ENCODE data around the gene MED22.
"Not testable (repeated sequence)": the region's sequence is repeated elsewhere in the genome, so short reads cannot be mapped to it uniquely, and the experiment has no call there.

MED22 gene

DNA sequence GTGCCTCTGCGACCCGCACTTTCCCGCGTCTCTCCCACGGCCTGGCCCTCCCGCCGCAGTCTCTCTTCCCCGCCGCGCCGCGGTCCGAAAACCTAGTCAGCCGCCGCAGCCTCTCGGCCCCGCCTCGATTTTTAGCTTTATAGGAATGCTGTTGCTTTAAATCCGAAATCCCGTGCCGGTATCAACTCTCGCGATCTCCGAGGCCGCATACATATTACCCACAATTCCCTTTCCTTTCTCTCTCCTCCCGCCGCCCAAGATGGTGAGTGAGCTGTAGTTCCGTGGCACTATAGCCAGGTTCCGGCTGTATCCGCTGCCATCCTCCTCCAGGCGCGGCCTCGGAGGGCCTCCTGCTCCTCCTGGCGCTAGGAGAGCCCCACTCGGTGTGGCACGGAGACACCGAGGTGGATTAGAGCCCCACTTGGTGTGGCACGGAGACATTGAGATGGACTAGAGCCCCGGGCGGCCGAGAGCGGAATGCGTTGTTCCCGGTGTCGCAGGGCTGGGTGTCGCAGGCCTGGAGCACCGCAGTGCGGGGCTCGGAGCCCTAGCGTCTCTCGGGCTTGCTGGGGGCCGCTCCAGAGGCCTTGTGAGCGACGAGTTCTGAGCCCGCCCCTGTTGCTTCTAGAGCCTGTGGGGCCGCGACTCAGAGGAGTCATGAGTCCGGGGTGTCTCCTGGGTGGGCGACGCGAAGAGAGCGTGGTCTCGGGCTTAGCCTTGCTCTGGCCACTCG is at the start of gene MED22, which contains the start of gene RPL7A:
Gene MED22 (minus strand): TSS at position 147 of the 733 bp plus-strand sequence. CDS start 1,469 bp downstream, outside the sequence.
Gene RPL7A (plus strand): TSS at position 234 of the 733 bp plus-strand sequence. CDS start 26 bp downstream, at position 260.
- peaks cover 75 to 81% (median 78%) of the 10 kb centered on the region in 11 experiments for H3K36me3 ChIP-seq
- peak within 1 kb of the TSS; percentile 93 to 100 (median 98) for H3K27ac ChIP-seq
- no peak for TF ChIP-seq Cebpa-rat (IDR thresholded peaks at IDR 0.05)
- no peaks in the 10 kb centered on the region for H3K9me3 ChIP-seq (replicated peaks in 1 of 11)
- no peaks in the 10 kb centered on the region for H3K27me3 ChIP-seq
- peaks cover 47 to 86% (median 67%) of the 10 kb centered on the region in 11 experiments for H4K20me1 ChIP-seq
- peak within 1 kb of the TSS; percentile 99 to 100 (median 99) for H3K9ac ChIP-seq
- H3K4me1 ChIP-seq, result peaks cover 53 to 76% (median 59%) of the 10 kb centered on the region in 10 experiments
- H3K4me3 ChIP-seq, result peak within 1 kb of the TSS; percentile 89 to 99 (median 96)
- peak within 1 kb of the TSS; percentile 93 to 99 (median 97) for H3K4me2 ChIP-seq

DNA sequence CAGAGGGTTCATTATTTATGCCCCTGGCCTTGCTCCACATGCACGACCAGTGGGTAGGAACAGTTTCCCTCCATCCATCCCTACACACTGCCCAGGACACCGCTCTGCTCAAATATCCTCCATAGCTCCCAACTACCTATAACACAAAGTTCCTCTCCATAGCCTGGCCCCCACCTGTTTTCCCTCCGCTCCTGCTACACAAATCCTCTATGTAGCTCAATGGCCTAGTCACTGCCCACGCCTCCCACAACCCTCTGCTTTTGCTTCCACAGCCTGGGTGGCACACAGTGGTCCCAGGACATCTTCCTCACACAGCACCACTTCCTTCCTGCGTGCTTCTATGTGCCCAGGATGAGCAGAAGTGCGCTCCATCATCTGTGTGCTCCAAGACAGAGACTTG is 49.4 kb upstream of the MED22 start:
- Histone ChIP-seq H3K36me3 (peaks cover 0 to 20% (median 7%) of the 10 kb centered on the region in 11 experiments; a peak in 16 of 22 replicates), H3K4me3 (no peak overlapping the region), H3K4me1 (peaks cover 0 to 13% (median 7%) of the 10 kb centered on the region in 10 experiments; a peak in 10 of 20 replicates), H3K27ac (no peak overlapping the region), H3K4me2 (peak overlapping the region in 4 of 11 experiments; percentile 1 to 28 (median 14); a peak in 5 of 22 replicates), H3K27me3 (no peaks in the 10 kb centered on the region), H3K9me3 (replicated peaks in 1 of 11) (no peaks in the 10 kb centered on the region), H3K9ac (peak overlapping the region in 1 of 11 experiments; percentile 7; a peak in 2 of 22 replicates), H4K20me1 (peaks cover 0 to 70% (median 4%) of the 10 kb centered on the region in 11 experiments; a peak in 8 of 22 replicates)
- TF ChIP-seq Cebpa-rat (IDR thresholded peaks at IDR 0.05), result no peak

DNA sequence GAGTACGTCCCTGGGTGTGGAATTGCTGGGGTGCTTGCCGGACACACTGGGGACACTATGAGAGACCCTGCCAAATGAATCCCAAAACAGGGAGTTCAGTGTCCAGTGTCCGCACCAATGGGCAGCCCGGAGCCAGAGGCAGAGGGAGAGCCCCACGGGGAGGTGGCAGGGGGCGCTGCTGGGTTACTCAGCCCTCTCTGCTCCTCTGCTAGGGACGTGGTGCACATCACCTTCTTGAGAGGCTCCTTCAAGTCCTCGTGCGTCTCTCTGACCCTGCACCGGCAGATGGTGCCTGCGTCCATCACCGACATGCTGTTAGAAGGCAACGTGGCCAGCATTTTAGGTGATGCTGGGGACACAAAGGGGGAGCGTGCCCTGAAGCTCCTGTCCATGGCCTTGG is 49.0 kb upstream of the MED22 start:
- no peak overlapping the region for H3K27ac ChIP-seq
- no peak for TF ChIP-seq Cebpa-rat (IDR thresholded peaks at IDR 0.05)
- no peak overlapping the region for H3K4me3 ChIP-seq
- no peak overlapping the region; a peak in 1 of 22 replicates for H3K4me2 ChIP-seq
- H3K9ac ChIP-seq, result no peak overlapping the region
- H3K4me1 ChIP-seq, result peaks cover 0 to 9% (median 7%) of the 10 kb centered on the region in 10 experiments; a peak in 10 of 20 replicates
- no peaks in the 10 kb centered on the region for H3K27me3 ChIP-seq
- H3K9me3 ChIP-seq (replicated peaks in 1 of 11), result peaks cover 0 to 3% (median 0%) of the 10 kb centered on the region in 11 experiments; a peak in 5 of 22 replicates
- peaks cover 0 to 17% (median 7%) of the 10 kb centered on the region in 11 experiments; a peak in 14 of 22 replicates for H3K36me3 ChIP-seq
- H4K20me1 ChIP-seq, result peaks cover 0 to 66% (median under 1%) of the 10 kb centered on the region in 11 experiments; a peak in 8 of 22 replicates

DNA sequence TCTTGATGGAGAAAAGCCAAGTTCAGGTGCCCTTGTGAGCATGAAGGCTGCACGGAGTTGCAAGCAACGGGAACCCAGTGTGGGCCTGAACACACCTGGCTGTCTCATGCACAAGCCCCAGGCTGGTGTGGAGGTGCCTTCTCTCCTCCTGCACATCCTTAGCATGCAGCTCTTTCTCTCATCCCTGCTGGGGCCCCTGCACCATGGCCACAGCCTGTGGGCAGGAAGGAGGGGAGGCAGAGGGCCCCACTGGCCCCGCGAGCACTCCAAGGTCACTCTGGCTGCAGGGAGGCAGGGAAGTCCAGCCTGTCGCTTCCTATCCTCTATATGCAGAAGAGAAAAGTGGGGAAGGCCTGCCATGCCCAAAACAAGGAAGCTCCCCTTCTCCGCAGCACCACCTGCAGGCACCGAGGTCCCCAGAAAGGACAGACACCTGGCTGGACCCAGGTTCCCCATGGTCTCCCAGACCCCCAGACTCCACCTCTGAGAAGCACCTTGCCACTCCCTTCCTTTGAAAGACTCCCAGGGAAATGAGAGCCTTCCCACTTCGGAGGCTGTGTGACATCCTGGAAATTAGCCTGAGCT is 46.8 kb upstream of the MED22 start:
- Histone ChIP-seq H3K4me3 (no peak overlapping the region), H4K20me1 (peaks cover 0 to 48% (median 0%) of the 10 kb centered on the region in 11 experiments; a peak in 4 of 22 replicates), H3K27me3 (no peaks in the 10 kb centered on the region), H3K36me3 (no peaks in the 10 kb centered on the region), H3K9me3 (replicated peaks in 1 of 11) (peaks cover 0 to 14% (median 8%) of the 10 kb centered on the region in 11 experiments; a peak in 12 of 22 replicates), H3K4me2 (no peak overlapping the region), H3K9ac (no peak overlapping the region), H3K4me1 (peaks cover 0 to 9% (median 7%) of the 10 kb centered on the region in 10 experiments; a peak in 10 of 20 replicates), H3K27ac (no peak overlapping the region)
- TF ChIP-seq Cebpa-rat (IDR thresholded peaks at IDR 0.05), result no peak

DNA sequence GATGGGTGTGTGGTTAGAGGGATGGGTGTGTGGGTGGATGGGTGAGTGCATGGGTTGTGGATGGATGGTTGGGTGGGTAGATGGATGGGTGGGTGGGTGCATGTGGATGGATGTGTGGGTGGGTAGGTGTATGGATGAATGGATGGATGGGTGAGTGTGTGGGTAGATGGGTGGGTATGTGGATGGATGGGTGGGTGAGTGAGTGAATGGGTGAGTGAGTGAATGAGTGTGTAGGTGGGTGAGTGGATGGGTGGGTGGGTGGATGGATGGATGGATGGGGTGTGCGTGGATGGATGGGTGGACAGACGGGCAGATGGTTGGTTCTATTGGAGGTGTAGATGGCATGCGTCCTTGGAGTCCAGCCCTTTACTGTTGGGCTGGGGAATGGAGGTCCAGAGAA is 45.5 kb upstream of the MED22 start:
- H4K20me1 ChIP-seq, result peaks cover 0 to 34% (median 0%) of the 10 kb centered on the region in 11 experiments; a peak in 4 of 22 replicates
- H3K4me2 ChIP-seq, result no peak overlapping the region
- peaks cover 0 to 14% (median 8%) of the 10 kb centered on the region in 11 experiments; a peak in 12 of 22 replicates for H3K9me3 ChIP-seq (replicated peaks in 1 of 11)
- peaks cover 0 to 9% (median 7%) of the 10 kb centered on the region in 10 experiments; a peak in 10 of 20 replicates for H3K4me1 ChIP-seq
- no peaks in the 10 kb centered on the region for H3K36me3 ChIP-seq
- no peak overlapping the region for H3K4me3 ChIP-seq
- H3K27me3 ChIP-seq, result no peaks in the 10 kb centered on the region
- H3K9ac ChIP-seq, result no peak overlapping the region
- no peak overlapping the region for H3K27ac ChIP-seq
- TF ChIP-seq Cebpa-rat (IDR thresholded peaks at IDR 0.05), result no peak

DNA sequence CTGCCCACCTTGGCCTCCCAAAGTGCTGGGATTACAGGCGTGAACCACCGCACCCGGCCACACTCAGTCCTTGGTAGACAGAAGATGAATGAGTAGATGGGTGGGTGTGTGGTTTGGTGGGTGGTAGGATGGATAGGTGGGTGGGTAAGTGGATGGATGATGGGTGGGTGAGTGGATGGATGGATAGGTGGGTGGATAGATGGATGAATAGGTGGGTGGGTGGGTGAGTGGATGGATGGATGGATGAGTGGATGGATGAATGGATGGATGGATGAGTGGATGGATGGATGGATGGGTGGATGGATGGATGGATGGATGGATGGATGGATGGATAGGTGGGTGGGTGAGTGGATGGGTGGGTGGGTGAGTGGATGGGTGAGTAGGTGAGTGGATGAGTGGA is 44.4 kb upstream of the MED22 start:
- H3K4me1 ChIP-seq, H3K36me3 ChIP-seq, H3K9ac ChIP-seq, H3K27me3 ChIP-seq, H3K4me3 ChIP-seq, H3K4me2 ChIP-seq, H3K27ac ChIP-seq: not testable (repeated sequence)
- Histone ChIP-seq H4K20me1 (peaks cover 0 to 24% (median 0%) of the 10 kb centered on the region in 11 experiments; a peak in 3 of 22 replicates), H3K9me3 (replicated peaks in 1 of 11) (peaks cover 0 to 14% (median 8%) of the 10 kb centered on the region in 11 experiments; a peak in 12 of 22 replicates)

DNA sequence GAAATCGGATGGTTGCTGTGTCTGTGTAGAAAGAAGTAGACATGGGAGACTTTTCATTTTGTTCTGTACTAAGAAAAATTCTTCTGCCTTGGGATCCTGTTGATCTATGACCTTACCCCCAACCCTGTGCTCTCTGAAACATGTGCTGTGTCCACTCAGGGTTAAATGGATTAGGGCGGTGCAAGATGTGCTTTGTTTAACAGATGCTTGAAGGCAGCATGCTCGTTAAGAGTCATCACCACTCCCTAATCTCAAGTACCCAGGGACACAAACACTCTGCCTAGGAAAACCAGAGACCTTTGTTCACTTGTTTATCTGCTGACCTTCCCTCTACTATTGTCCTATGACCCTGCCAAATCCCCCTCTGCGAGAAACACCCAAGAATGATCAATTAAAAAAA is 43.5 kb upstream of the MED22 start:
- not testable (repeated sequence) for H3K9ac ChIP-seq, H3K36me3 ChIP-seq, H3K27ac ChIP-seq, H3K27me3 ChIP-seq, H3K4me1 ChIP-seq, H3K4me2 ChIP-seq, H3K4me3 ChIP-seq
- Histone ChIP-seq H3K9me3 (replicated peaks in 1 of 11) (peaks cover 0 to 14% (median 8%) of the 10 kb centered on the region in 11 experiments; a peak in 12 of 22 replicates), H4K20me1 (peaks cover 0 to 15% (median 0%) of the 10 kb centered on the region in 11 experiments; a peak in 2 of 22 replicates)

DNA sequence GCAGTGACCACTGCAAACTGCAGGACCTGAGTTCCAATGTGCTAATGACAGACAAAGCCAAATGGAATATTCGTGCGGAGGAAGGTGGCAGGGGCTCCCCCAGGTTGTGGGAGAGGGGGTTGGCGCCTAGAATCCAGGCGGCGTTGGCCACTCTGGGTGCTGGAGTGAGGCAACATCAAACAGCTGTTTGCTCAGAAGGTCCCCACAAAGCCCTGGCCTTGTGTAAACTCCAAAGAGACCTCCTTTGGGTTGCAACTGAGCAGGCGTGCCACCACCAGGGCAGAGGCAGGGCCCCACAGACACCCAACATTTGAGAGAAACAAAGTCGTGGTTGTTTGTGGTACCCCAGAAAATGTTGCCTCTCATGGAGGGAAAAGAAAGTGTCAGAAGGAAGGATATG is 42.8 kb upstream of the MED22 start:
- H3K27ac ChIP-seq, result no peak overlapping the region
- H3K9ac ChIP-seq, result no peak overlapping the region
- H3K27me3 ChIP-seq, result no peaks in the 10 kb centered on the region
- H3K4me3 ChIP-seq, result no peak overlapping the region
- peaks cover 0 to 15% (median 0%) of the 10 kb centered on the region in 11 experiments; a peak in 1 of 22 replicates for H4K20me1 ChIP-seq
- H3K4me2 ChIP-seq, result no peak overlapping the region
- H3K9me3 ChIP-seq (replicated peaks in 1 of 11), result peaks cover 0 to 14% (median 8%) of the 10 kb centered on the region in 11 experiments; a peak in 12 of 22 replicates
- no peak for TF ChIP-seq Cebpa-rat (IDR thresholded peaks at IDR 0.05)
- H3K36me3 ChIP-seq, result no peaks in the 10 kb centered on the region
- H3K4me1 ChIP-seq, result no peaks in the 10 kb centered on the region

DNA sequence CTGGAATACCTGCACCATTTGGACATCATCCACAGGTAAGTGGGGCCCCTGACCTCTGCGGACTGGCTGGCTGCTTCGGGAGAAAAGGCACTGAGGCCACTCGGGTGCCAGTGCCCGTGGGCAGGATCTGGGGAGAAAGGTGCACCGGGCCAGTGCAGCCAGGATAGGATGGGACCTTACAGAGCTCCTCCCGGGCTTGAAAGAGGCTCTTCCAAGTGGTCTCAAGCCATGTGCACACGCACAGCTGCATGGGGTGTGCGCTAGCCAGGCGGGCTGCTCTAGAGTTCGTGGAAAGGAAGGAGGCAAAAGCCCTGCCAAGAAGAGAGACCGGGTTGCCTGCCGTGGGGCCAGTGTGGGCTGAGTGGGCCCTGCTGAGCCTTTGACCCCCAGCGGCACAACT is 41.6 kb upstream of the MED22 start:
- peaks cover 0 to 4% (median 0%) of the 10 kb centered on the region in 11 experiments; a peak in 1 of 22 replicates for H4K20me1 ChIP-seq
- H3K9ac ChIP-seq, result no peak overlapping the region
- H3K4me3 ChIP-seq, result no peak overlapping the region
- no peaks in the 10 kb centered on the region for H3K4me1 ChIP-seq
- peaks cover 0 to 14% (median 8%) of the 10 kb centered on the region in 11 experiments; a peak in 12 of 22 replicates for H3K9me3 ChIP-seq (replicated peaks in 1 of 11)
- H3K27ac ChIP-seq, result no peak overlapping the region
- no peak overlapping the region for H3K4me2 ChIP-seq
- TF ChIP-seq Cebpa-rat (IDR thresholded peaks at IDR 0.05), result no peak
- no peaks in the 10 kb centered on the region for H3K36me3 ChIP-seq
- H3K27me3 ChIP-seq, result no peaks in the 10 kb centered on the region
